ENCODE results near the gene BCAS3.

DNA sequence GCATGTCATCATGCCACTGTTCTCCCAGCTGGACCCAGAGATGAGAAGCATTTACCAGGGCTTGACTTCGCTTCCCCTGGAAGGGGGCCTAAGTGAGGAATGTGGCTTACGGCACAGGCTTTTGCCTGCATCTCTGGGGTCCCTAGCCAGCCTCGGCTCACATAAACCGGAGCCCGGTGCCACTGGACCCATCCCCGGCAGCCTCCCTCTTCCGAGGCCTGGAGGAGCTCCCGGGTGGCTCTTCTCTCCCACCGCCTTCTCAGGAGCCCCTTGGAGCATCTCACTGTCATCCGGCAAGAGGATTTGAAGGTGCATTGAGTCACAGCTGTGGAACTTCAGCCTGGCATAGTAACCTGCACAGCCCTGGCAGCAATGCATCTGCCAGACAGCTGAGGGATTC, 692.1 kb downstream of the BCAS3 start:
- TF ChIP-seq POLR2A (IDR thresholded peaks at IDR 0.05; ENCODE audit: low read length) (no peak), GATA1 (IDR thresholded peaks at IDR 0.05; ENCODE audit: low read depth, low read length) (no peak)

Data from erythroblast (primary cell).